CD4-positive, alpha-beta T cell treated with Interleukin-15 for 4 hours (primary cell): Measurements from ENCODE around the gene KIAA1958.

ENCODE experiments used
- DNase-seq: peaks from one replicate; pipeline ENCODE4 v3.0.0-alpha.2; 2020; ENCODE audit warnings: low spot score

KIAA1958 gene

GRCh38 chr9:112605518-112605917 is 118.9 kb downstream of the KIAA1958 start:
- no peak for DNase-seq

- no peak for DNase-seq
Observed at GRCh38 chr9:112605963-112606699, 119.5 kb downstream of the KIAA1958 start.

GRCh38 chr9:112608851-112609250 is 122.2 kb downstream of the KIAA1958 start:
- no peak for DNase-seq

DNA sequence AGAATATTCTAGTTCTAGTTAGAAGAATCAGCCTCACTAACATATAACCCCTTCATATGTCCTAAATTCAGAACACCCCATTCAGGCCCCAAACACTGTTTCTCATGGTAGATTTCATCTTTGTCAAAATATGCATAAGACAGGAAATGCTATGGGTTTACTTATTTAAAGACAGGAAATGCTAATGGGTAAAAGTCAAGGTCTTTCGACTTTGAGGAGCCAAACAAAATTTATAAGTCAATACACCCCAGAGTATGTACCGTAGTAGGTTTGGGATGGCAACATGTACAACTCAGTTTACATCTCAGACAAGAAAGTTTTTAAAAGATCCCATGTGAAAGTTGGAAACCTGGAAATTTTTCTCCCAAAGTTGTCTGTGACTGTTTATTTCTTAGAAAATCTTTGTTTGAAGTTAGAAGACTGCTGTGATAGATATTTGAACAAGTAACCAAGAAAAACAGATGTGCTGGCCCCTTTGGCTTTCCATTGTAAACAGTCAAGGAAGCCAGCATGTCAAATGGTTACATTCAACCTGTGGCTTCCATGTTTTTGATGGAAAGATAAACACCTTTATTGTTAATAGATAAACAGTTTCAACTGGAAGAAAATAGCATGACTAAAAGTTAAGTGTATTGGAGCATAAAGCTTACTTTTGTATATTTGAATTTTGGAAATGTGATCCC is 129.1 kb downstream of the KIAA1958 start:
- no peak for DNase-seq

DNA sequence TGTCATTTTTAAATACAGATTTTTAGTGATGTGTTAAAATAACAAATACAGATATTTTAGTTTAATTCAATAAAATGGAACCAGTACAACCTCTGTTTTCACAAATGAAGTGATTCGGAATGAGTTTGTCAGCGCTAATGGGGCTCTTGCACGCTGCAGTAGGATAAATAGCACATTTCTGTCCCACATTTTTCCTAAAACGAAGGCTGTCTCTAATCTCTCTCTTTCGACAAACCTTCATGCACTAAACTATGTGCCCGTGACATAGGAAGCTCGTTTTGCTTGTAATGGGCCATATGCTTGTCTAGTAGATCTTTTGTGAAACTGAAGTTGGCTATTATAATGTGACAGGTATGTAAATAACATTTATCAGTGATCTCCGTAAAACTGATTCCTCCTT is 130.7 kb downstream of the KIAA1958 start:
- no peak for DNase-seq

GRCh38 chr9:112618385-112619009 is 131.9 kb downstream of the KIAA1958 start:
- no peak for DNase-seq

DNA sequence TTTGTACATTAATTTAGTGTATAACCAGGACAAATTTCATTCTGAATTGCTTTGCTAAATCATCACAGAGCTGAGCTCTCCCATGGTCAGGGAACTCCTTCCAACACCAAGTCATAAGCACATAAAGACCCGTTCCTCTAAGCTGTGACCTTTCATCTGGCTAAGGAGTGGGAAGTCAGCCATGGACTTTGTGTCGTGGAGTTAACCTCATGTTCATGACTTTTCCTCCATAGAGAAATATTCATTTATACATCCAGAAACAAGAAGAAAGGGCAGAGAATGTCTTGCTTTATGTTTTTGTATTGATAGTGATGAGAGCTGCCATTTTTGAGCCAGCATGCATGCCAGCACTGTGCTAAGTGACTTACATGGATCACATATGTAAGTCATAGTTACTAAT is 133.8 kb downstream of the KIAA1958 start:
- no peak for DNase-seq

DNA sequence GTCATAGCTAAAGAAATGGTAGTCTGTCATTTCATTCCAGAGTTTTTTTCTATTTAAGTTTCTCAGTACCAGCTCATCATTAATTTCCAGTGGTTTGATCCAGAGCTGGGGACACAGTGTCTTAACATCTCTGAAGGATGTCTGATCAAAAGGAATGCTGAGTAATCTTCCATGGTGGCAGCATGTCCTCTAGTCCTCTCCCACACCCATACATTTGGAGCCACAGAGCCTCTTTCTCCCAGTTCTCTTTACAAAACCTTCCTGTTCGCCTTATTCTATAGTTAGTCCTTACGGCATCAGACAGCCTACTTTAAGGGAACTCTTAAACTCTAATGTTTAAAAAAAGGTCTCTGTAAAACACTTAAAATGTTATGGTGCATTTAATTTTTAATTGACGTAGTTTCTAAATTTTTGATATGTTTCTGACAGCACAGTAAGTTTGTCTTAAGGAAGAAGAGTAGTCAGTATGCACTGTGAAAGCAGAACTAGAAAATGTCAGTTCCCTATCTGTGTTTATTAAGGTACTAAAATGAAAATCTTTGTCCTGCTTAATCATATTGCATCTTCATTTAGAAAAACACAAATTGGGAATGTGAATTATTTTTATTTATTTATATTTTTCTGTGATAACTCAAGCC is 134.5 kb downstream of the KIAA1958 start:
- no peak for DNase-seq

DNA sequence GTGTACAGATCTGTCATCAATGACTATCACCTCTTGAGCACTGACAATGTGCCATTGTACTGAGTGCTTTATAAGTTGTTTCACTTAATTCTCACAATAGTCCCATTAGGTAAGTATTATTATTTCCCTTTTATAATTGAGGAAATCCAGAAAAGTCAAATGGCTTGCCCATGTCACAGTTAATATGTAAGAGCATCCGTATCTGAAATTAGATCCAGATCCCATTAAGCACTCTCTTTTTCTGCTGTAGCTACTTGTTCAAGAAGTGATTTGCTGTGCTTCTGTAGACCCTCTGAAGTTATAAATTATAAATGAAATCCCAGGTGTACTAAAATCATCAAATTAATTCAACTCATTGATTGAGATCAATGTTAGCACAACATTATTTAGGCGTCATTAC is 136.6 kb downstream of the KIAA1958 start:
- no peak for DNase-seq

- no peak for DNase-seq
Observed at GRCh38 chr9:112624711-112625707, 138.4 kb downstream of the KIAA1958 start.

- no peak for DNase-seq
Observed at GRCh38 chr9:112629671-112630485, 143.3 kb downstream of the KIAA1958 start.

DNA sequence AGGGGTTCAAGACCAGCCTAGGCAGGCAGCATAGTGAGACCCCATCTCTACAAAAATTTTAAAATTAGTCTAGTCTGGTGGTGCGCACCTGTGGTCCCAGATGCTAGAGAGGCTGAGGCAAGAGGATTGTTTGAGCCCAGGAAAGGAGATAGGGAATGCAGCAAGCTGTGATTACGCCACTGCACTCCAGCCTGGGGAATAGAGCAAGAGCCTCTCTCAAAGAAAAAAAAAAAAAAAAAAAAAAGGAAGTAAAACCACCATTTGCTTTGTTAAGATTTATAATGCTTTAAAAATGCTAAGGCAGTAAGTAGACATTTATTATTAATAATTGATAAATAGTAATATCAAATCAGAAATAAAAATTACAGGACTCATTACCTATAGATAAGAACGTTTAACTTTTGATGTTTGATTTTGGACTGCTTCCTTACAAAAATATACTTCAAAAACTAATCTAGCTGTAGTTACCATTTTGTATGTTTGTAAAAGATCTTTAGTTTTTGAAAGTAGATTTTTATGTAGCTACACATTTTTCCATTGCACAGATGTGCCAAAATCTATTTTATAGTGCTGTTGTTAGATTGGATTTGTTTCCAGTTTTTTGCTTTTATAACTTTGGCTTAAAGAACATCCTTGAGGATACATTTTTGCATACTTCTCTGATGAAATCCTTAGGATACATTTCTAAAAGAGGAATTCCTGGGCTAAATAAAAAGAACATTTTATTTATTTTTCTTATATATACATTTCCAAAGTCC is 144.9 kb downstream of the KIAA1958 start:
- no peak for DNase-seq

GRCh38 chr9:112640311-112640710 is 153.7 kb downstream of the KIAA1958 start:
- DNase-seq, result no peak

- no peak for DNase-seq
Observed at GRCh38 chr9:112642126-112642525, 155.5 kb downstream of the KIAA1958 start.

DNA sequence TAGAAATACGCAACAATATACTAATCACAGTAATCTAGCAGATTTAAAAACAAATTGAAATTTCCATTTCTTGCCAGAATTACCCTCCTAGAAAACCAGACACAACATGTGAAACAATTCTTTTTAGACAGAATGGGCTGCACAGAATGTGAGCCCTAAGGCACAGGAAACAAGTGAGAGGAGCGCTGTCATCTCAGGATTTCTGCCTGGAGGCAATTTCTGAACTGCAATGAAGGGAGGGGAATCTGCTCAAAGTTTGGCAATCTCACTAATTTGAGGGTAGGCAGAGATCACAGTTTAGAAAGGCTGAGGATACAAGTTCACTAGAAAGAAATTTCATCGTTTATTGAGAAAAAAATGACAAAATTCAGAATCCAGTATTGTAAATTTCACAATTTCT is 161.0 kb downstream of the KIAA1958 start:
- no peak for DNase-seq

- DNase-seq, result no peak
Observed at GRCh38 chr9:112648624-112649023, 162.0 kb downstream of the KIAA1958 start.

- no peak for DNase-seq
Observed at GRCh38 chr9:112654282-112654681, 167.7 kb downstream of the KIAA1958 start.

DNA sequence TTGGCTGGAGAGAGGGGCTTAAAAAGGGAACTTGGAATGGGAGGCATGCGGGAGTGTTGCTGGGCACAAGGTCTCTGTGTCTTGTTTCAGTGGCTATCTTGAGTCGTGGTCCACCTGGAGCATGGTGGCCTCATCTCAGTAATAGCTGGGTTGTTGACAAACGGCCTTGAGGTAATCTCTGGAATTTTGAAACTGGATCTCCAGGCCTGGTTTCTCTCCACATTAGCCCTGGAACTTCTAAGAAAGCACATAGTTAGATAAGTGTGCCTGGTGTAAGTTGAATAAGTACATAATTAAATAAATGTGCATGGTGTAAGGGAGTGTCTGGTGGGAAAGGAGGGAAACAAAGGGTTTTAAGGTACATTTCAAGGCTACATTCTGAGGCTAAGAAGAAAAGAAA is 169.0 kb downstream of the KIAA1958 start:
- no peak for DNase-seq

DNA sequence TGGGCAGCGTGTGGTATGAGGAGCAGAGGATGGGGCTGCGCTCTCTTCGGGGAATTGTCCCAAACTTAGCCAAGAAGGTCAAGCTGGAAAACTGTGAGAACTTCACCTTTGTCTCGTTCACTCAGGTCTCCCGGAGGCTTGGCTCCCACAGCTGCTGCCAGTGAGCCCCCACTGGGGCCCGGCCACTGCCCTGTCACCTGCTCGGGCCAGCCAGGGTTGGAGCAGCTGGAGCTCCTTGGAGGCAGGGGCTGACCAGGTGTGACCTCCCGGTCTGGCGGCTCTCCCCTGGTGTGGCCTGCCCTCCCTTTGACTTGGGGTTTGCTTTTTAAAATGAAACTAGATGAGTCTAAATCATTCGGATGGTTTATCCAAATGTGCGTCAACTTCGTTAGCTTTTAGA is 173.3 kb downstream of the KIAA1958 start:
- no peak for DNase-seq

DNA sequence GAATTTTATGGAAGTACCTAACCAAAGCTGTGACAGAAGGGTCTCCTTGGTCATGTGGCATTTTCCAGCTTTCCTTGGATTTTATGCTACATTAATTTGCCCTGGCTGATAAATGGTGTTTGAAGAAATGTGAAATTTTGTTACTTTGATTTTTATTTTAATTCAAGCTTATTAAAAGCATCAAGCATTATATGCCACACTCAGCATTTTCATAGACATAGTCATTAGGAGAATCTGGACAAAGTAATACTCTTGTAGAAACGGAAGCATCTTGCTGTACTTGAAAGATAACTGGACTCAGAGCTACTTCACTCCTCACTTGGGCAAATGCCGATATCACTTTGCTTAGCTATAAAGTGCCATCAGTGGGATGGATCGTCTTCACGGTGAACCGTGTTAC is 177.1 kb downstream of the KIAA1958 start:
- no peak for DNase-seq
